ENCODE measurements around the gene CREB3. TPM values are rescaled to one million over a fixed set of nuclear protein-coding genes. Genes with fewer than 3 reads are reported as not detected.

Gene CREB3
- total RNA-seq, 1 experiment from 2014 or later = 29.1 TPM

DNA sequence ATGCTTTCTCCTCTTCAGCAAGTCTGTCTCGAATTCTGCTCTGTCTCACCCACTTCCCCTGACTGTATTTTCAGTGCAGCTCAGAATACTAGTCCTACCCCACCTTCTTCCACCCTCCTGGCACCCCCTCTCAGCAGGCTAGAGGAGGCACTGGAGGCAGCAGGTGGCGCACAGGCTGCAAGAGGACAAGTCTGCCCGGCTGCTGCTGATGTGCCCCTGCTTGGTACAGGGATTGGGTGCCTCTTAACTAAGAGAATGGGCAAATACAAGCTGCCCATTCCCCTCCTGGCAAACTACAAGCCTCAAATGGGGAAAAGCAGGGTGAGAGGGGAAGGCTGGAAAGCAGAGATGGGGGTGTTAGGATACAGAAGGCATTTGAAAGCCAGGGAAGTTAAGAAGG, 5.5 kb upstream of the CREB3 start:
- Histone ChIP-seq H3K36me3 (ENCODE audit: insufficient read depth, low read length, poor library complexity, severe bottlenecking) (peaks cover 27% of the 10 kb centered on the region), H3K27ac (ENCODE audit: low read depth, low read length, poor library complexity, severe bottlenecking) (peak overlapping the region; percentile 8), H3K4me3 (ENCODE audit: low read depth, low read length, poor library complexity, severe bottlenecking) (no peak overlapping the region), H3K4me1 (ENCODE audit: insufficient read depth, low read length, poor library complexity, severe bottlenecking) (peaks cover 21% of the 10 kb centered on the region), H3K9me3 (ENCODE audit: low read depth, low read length, poor library complexity, severe bottlenecking) (no peaks in the 10 kb centered on the region), H3K27me3 (replicated peaks; ENCODE audit: insufficient read depth, low read depth, low read length, poor library complexity) (no peaks in the 10 kb centered on the region)
- BruUV-seq (replicated peaks) = no TSS peak
- intact Hi-C loops (cut with micrococcal nuclease; ENCODE audit: unreplicated experiment) = no loop called here
- POLR2A ChIA-PET (ENCODE audit: low non-redundant PET) = no interaction called here
- no peak for DNase-seq (ENCODE audit: low spot score)
- CTCF ChIA-PET = interaction anchor here (0.5 kb wide), 2 partner anchors 831 to 866 kb away, joined by 3 to 7 read pairs; no protein-coding TSS in a partner anchor
- TF ChIP-seq, protein P1, sequence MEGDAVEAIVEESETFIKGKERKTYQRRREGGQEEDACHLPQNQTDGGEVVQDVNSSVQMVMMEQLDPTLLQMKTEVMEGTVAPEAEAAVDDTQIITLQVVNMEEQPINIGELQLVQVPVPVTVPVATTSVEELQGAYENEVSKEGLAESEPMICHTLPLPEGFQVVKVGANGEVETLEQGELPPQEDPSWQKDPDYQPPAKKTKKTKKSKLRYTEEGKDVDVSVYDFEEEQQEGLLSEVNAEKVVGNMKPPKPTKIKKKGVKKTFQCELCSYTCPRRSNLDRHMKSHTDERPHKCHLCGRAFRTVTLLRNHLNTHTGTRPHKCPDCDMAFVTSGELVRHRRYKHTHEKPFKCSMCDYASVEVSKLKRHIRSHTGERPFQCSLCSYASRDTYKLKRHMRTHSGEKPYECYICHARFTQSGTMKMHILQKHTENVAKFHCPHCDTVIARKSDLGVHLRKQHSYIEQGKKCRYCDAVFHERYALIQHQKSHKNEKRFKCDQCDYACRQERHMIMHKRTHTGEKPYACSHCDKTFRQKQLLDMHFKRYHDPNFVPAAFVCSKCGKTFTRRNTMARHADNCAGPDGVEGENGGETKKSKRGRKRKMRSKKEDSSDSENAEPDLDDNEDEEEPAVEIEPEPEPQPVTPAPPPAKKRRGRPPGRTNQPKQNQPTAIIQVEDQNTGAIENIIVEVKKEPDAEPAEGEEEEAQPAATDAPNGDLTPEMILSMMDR (conservative IDR thresholded peaks at IDR 0.05; ENCODE audit: low read depth, low read length) = no peak
- no peak for TF ChIP-seq EZH2 (IDR thresholded peaks at IDR 0.05; ENCODE audit: borderline replicate concordance, low read depth, low read length, poor library complexity, severe bottlenecking)

- H3K9me3 ChIP-seq (ENCODE audit: low read depth, low read length, poor library complexity, severe bottlenecking) = no peaks in the 10 kb centered on the region
- intact Hi-C loops (cut with micrococcal nuclease; ENCODE audit: unreplicated experiment) = no loop called here
- POLR2A ChIA-PET (ENCODE audit: low non-redundant PET) = interaction anchor here (0.5 kb wide), 1 partner anchor 1733 kb away, joined by 6 read pairs; no protein-coding TSS in a partner anchor
- no peak overlapping the region for H3K4me3 ChIP-seq (ENCODE audit: low read depth, low read length, poor library complexity, severe bottlenecking)
- H3K27me3 ChIP-seq (replicated peaks; ENCODE audit: insufficient read depth, low read depth, low read length, poor library complexity) = no peaks in the 10 kb centered on the region
- H3K36me3 ChIP-seq (ENCODE audit: insufficient read depth, low read length, poor library complexity, severe bottlenecking) = peaks cover 20% of the 10 kb centered on the region
- peaks cover 21% of the 10 kb centered on the region for H3K4me1 ChIP-seq (ENCODE audit: insufficient read depth, low read length, poor library complexity, severe bottlenecking)
- CTCF ChIA-PET = interaction anchor here (0.6 kb wide), 1 partner anchor 17 kb away, joined by 3 read pairs; no protein-coding TSS in a partner anchor
- H3K27ac ChIP-seq (ENCODE audit: low read depth, low read length, poor library complexity, severe bottlenecking) = peak overlapping the region; percentile 59
- TF ChIP-seq, protein P1 (conservative IDR thresholded peaks at IDR 0.05; ENCODE audit: low read depth, low read length) = no peak
- no peak for TF ChIP-seq EZH2 (IDR thresholded peaks at IDR 0.05; ENCODE audit: borderline replicate concordance, low read depth, low read length, poor library complexity, severe bottlenecking)
- DNase-seq (ENCODE audit: low spot score) = no peak
- no TSS peak for BruUV-seq (replicated peaks)
Observed at GRCh38 chr9:35727676-35728040, 4.8 kb upstream of the CREB3 start.

DNA sequence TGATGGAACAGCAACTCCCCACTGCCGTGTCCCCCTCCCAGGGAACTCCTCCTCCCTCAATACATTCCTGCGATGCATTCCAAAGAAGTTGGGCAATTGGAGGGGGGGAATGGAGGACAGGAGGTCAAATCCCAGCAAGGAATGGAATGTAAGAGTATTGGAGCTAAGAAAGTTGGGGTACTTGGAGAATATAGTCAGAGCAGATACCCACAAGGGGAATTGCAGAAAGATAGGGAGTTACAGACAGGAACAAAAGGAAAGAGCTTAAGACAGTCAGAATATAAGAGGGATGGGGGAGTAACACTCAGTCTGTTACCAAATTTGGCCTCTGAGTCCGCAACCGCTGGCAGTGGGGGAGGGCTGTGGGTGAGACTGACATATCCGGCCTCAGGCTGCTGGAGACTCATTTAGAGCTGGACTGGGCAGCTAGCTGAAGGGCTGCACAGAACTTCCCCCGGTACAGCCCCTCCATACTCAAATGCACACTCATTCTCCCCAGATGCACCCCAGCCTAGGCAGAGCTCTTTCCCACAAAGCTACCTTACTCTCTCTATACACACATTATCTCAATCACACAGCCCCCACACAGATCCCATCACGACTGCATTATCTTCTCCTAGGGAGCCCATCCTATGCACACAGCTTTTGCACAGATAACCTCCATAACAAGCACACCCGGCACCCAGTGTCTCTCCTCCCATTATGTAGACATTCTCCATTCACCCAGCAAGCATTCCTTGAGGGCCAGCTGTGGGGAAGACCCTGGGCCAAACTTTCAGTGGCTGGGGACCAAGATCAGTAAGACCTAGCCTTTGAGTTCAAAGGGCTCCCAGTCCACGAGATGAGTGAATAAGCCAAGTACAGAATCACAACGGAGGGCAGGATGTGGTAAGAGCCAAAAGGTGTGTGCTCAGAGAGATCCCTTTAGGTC, 4.2 kb upstream of the CREB3 start:
- CTCF ChIA-PET = interaction anchor here (0.6 kb wide), 1 partner anchor 18 kb away, joined by 3 read pairs; no protein-coding TSS in a partner anchor
- DNase-seq (ENCODE audit: low spot score) = no peak
- H3K27ac ChIP-seq (ENCODE audit: low read depth, low read length, poor library complexity, severe bottlenecking) = peak overlapping the region; percentile 59
- BruUV-seq (replicated peaks) = no TSS peak
- H3K4me3 ChIP-seq (ENCODE audit: low read depth, low read length, poor library complexity, severe bottlenecking) = no peak overlapping the region
- no peaks in the 10 kb centered on the region for H3K9me3 ChIP-seq (ENCODE audit: low read depth, low read length, poor library complexity, severe bottlenecking)
- POLR2A ChIA-PET (ENCODE audit: low non-redundant PET) = interaction anchor here (0.5 kb wide), 1 partner anchor 1732 kb away, joined by 6 read pairs; no protein-coding TSS in a partner anchor
- H3K4me1 ChIP-seq (ENCODE audit: insufficient read depth, low read length, poor library complexity, severe bottlenecking) = peaks cover 21% of the 10 kb centered on the region
- no peaks in the 10 kb centered on the region for H3K27me3 ChIP-seq (replicated peaks; ENCODE audit: insufficient read depth, low read depth, low read length, poor library complexity)
- intact Hi-C loops (cut with micrococcal nuclease; ENCODE audit: unreplicated experiment) = no loop called here
- H3K36me3 ChIP-seq (ENCODE audit: insufficient read depth, low read length, poor library complexity, severe bottlenecking) = peaks cover 16% of the 10 kb centered on the region
- TF ChIP-seq, protein P1 (conservative IDR thresholded peaks at IDR 0.05; ENCODE audit: low read depth, low read length) = no peak
- no peak for TF ChIP-seq EZH2 (IDR thresholded peaks at IDR 0.05; ENCODE audit: borderline replicate concordance, low read depth, low read length, poor library complexity, severe bottlenecking)
